NCI-H146 (cell line): Measurements from ENCODE around the gene GAPVD1.
A peak's percentile ranks its signal among the peaks of the same experiment; 100 is the strongest.

Experiments
- DNase-seq: peaks from one replicate; lab custom pipeline; 2025; lab: John Stamatoyannopoulos, UW

The GAPVD1 gene

DNA sequence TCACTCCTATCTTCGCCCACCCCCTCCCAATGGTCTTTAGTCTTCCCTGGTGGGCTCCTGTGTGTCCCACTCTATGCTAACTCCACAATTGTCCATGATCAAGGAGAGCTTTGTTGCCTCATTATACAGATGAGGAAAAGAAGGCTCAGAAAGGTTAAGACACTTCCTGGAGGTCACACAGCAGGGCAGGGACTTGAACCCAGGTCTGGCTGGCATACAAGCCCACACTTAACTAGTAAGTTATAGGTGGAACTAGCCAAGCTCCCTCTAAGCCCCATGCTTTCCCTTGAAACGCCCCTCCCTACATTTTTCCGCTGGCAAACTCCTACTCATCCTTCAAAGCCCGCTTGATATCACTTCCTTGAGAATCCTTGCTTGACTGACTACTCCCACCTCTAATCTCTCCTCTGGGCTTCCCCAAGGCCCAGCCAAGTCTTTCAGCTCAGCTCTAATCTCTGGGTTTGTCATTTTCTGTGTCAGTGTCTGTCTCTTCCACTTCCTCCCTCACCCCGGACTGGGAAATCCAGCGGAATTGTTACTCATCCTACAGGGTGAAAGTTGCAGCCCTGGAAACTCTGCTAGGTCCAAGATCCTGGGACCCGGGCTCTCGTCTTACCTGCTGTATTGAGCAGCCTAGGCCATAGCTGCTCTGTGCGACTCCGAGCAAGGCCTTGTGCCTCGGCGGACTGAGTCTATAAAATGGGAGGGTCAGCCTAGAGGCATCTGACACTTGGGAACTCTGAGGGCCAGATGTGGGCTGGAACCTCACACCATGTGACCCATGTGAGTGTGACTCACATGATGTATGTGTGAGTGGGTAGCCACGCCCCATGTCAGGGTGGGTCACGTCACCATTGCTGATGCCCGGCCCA, 144.5 kb downstream of the GAPVD1 start:
- DNase-seq, result no peak

DNA sequence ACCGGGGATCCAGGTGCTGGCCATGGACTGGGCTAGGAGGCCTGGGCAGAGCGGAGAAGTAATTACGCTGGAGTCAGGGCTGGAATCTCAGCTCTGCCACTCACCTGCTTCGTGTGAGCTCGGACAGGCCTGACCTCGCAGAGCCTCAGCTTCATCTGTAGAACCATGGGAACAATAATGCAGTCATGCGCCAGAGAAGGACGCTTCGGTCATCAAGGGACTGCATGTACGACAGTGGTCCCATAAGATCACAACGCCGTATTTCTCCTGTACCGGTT, 145.1 kb downstream of the GAPVD1 start:
- DNase-seq, result no peak

DNA sequence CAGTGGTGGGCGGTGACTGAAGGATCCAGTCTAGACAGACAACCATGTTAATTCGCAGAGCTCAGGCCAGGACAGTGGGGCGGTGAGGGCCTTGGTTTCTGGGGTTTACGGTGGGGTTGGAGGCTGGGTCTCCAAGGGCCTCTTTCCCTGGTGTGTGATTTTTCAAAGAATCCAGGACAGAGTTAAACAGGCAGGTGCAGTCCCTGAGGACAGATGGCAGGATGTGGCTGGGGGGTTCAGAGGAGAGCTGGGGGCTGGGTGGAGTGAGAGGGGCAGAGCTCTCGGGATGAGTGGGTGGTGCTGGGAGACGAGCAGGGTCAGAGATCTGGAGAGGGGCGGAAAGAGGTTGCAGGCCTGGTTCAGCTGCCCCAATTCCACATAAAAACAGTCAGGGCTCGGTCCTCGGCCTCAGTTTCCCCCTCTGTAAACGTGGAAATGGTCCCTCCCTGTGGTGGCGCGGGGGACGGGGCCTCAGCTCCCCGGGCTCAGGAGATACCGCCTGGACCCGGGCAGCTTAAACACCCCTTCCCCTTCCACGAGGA, 145.9 kb downstream of the GAPVD1 start:
- no peak for DNase-seq

DNA sequence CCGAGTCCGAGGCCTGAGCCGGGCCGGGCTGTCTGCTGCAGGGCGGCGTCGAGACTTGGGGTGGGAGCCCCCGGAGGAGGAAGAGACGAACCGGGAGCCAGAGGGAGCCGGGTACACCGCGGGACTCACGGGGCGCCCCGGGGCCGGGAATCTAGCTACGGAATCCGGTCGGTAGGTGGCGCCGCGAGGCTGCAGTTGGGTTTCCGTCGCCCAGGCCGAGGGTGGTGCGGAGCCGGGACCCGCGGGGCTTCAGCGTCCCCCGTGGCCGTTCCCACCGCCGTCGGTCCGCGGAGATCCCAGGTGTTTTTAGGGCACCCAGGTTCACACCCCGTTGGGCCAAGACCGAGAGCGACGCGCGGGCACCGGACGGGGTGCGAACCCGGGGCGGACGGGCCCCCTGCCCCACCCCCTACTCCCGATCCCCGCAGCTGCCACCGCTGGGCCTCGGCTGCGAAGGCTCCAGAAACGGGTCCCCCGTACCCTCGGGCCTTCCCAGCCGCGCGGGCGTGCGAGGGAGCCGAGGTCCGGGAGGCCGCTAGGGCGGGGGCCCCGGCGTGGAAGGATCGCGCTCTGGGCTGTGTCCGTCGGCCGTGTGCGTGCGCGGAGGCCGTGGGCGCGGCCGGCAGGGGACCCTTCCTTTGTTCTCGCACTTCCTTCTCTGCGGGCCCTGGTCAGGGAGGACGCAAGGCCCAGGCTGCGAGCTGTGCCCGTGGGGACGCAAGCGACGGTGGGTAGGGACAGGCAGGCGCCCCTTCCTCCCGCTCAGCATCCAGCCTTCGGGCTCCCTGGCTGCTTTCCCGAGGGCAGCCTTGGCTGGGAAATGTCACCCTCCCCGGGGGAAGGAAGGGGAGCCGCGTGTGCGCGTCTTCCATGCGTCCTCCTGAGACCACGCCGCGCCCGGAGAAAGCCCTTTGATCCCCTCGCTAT, 146.6 kb downstream of the GAPVD1 start:
- DNase-seq, result peak; percentile 62

DNA sequence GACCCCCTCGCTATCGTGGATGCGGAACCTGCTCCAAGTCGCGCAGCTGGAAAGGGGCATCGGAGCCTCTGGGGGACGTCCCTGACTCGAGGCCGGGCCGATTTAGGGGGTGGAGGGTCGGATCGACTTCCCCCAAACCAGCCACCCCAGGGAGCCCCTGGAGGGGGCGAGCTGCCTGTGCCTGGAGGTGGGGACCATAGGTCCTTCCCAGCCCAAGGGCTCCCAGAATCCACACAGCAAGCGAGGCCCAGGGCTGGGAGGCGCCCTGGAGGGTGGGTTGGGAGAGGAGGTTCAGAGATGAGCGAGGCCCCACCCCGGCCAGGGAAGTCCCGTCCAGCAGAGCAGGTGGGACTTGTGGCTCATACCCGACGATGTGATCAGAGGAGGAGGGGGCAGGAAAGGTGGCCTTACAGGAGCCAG, 147.6 kb downstream of the GAPVD1 start:
- peak; percentile 44 for DNase-seq

DNA sequence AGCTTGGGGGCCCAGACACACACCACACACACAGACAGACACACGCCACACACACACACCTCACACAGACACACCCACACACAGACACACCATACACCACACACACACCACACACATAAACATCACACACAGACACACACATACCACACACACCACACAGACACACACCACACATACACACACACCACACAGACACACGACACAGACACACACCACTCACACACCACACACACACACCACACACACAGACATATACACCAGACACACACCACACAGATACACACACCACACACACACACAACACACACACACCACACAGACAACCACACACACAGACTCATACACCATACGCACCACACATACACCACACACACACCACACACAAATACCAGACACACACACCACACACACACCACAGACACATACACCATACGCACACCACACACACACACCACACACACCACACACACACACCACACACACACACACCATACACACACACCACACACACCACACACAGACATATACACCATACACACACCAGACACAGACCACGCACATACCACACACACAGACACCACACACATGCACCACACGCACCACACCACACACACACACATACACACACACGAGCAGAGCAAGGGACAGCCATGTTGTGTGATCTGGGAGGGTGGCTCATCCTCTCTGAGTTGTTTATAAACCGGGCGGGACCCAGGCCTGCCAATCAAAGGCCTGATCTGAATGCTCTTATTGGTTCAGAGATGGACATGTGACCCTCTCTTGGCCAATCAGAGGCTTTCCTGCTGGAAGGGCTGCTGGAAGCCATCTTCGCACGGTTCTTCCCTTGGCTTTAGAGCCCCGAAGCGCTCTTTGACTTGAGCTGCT, 148.3 kb downstream of the GAPVD1 start:
- peak; percentile 60 for DNase-seq

DNA sequence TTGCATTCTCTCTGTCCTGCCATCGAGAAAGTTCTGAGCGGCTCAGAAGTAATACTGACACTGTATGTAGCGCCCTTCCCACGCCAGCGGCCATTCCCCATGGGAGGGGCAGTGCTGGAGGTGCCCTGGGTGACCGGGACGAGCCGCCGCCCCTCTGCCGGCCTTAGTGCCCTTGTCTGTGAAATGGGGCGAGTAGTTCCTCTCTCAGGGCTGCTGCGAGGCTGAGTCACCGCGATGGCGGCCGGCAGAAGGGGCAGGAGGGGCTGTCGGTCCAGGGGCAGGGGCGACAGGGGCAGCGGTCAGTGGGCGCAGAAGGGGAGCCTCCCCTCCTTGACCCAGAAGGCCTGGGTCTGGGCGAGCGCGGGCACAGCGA, 148.9 kb downstream of the GAPVD1 start:
- no peak for DNase-seq

DNA sequence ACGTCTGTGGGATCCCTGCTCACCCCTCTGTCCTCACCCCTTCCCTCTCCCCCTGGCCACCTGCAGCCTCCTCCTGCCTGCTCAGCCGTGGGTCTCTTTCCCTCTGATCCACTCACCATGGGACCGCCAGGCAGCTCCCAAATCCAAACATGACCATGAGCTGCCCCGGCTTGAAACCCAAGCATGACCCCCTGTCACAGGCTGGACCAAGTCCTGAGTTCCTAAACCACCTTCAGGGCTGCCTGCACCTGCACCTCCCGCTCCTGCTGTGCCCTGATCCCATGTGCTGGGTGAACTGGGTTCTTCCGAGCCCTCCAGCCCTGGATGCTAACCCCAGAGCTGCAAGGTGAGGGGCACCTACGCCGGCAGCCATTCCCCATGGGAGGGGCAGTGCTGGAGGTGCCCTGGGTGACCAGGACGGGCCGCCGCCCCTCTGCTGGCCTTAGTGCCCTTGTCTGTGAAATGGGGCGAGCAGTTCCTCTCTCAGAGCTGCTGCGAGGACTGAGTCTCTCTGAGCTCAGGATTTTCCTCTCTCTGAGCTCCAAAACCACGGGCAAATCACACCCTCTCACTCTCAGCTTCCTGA, 149.6 kb downstream of the GAPVD1 start:
- DNase-seq, result no peak

DNA sequence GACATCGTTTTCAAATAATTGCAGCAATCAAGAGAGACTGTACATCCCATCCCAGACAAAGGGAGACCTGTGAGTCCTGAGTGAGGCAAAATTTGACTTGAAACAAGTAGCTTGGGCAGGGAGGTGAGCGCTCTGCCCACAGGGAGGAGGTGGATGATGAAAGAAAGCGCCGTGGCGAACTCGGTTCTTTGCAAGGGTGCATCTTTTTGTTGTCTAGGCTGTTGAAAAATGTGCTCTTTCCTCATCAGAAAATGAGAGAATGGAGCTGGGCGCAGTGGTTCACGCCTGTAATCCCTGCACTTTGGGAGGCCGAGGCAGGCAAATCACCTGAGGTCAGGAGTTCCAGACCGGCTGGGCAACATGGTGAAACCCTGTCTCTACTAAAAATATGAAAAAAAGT, 150.5 kb downstream of the GAPVD1 start:
- DNase-seq, result no peak

DNA sequence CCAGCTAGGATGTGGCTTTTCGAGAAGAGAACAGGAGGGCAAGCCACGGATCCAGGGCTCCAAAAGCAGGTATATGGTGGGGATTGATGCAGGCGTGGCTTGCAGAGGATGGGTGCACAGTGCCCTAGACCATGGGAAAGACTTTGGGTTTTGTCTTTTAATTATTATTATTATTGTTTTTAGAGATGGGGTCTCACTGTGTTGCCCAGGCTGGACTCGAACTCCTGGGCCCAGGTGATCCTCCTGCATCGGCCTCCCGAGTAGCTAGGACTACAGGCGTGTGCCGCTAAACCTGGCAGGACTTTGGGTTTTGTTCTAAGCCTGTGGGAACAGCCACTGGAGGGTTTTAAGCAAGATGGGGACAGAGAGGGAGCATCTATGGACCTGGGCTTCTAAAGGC, 152.0 kb downstream of the GAPVD1 start:
- DNase-seq, result no peak

DNA sequence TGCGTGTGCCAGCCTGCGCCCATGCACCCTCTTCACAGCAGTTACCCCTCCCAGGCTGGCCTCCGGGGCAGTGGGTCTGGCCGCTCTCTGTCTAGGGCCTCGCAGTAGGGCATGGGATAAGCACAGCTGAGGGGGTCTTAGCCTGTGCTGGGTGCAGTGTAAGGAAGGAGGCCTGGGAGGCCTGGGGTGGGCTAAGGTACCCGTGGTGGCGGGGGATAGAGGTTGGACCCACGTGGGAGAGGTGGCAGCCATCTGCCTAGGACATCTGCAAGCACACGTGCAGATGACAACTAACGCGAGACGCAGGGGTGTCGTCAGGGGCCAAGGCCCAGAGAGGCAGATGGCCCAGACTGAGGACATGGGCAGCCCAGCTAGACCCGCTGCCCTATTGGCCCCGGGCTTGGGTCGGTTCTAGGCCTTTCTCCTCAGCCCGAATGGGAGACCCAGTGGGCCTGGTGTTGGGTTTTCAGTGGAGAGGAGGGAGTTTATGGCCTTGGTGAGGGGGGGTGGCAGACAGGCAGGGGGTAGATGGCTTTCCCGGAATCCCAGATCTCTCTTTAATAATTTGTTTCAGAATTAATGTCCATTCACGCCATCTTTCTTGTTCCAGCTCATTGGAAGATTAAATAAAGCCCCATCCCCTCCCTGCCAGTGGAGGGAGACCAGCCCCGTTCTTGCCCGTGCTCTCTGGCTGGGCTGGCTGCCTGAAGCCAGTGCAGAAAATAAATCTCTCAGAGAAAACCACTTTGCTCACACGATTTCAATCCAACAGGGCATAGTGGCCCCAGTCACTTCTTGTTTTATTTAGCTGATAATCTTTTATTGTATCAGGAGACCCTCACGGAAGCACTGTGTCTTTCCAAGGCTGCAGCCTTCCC, 154.2 kb downstream of the GAPVD1 start:
- DNase-seq, result no peak

DNA sequence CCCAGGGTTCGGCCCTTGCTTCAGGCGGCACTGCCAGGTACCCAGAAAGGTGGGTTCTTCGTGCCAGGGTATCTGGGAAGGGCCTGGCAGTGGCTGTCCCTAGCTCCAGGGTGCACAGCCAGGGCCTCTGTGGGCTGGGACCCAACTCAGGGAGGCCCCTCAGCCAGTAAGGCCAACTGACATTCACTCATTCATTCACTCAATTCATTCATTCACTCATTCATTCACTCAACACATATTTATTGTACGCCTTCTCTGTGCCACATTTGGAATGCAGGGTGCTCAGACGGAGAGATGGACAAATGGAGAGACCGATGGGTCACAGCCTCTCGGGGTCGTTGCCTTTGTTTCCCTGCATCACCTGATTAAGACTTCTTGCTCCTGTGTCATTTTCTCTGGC, 154.9 kb downstream of the GAPVD1 start:
- DNase-seq, result no peak
